Panc1 (cell line): ENCODE measurements around the gene OR5L2. TPM values are rescaled to one million over a fixed set of nuclear protein-coding genes. Genes with fewer than 3 reads are reported as not detected.

ENCODE experiments used
- ATAC-seq: fragments of 200-7000 bp; cut with Tn5 transposase; 2 replicates; pipeline ENCODE4 v1.9.1; 2020; ENCODE audit warnings: mild to moderate bottlenecking, moderate library complexity
- BruUV-seq: library from RNA; stranded (reverse); fragments of 400-500 nt; replicated peaks from 2 replicates; lab custom pipeline; 2021; lab: Mats Ljungman, UMichigan
- CTCF ChIA-PET: fragments of 300-600 bp; sonication (Branson Sonifier 250); formaldehyde crosslinking; loops from one replicate; lab custom pipeline; 2022; ENCODE audit warnings: antibody characterized with exemption; lab: Charles Lee
- POLR2A ChIA-PET: fragments of 300-600 bp; sonication (Branson Sonifier 250); formaldehyde crosslinking; loops from one replicate; lab custom pipeline; 2022; ENCODE audit warnings: antibody characterized with exemption; lab: Charles Lee
- DNase-seq: peaks from one replicate; pipeline ENCODE4 v3.0.0-alpha.2; 2010; ENCODE audit warnings: low read depth, low spot score
- H3K27ac ChIP-seq: 2 replicates; pipeline ENCODE4 v1.5.1; 2011; ENCODE audit warnings: mild to moderate bottlenecking, low read length, inconsistent platforms
- H3K27me3 ChIP-seq: fragments of 200-500 bp; sonication (Bioruptor generic); 2 replicates; pipeline ENCODE4 v1.6.0; 2014; ENCODE audit warnings: low read length, inconsistent platforms; ENCODE audit not compliant: control insufficient read depth, insufficient read depth
- H3K36me3 ChIP-seq: fragments of 200-500 bp; sonication (Bioruptor generic); 2 replicates; pipeline ENCODE4 v1.5.1; 2014; ENCODE audit warnings: inconsistent platforms, mild to moderate bottlenecking, low read length, moderate library complexity; ENCODE audit not compliant: control insufficient read depth, insufficient read depth
- H3K4me1 ChIP-seq: 2 replicates; pipeline ENCODE4 v1.5.1; 2011; ENCODE audit warnings: inconsistent platforms, mild to moderate bottlenecking, low read length, moderate library complexity; ENCODE audit not compliant: control insufficient read depth, insufficient read depth
- H3K4me3 ChIP-seq, 2 experiments: 2 replicates each; pipeline ENCODE4 v1.5.1; 2011 to 2012; ENCODE audit warnings: low read depth in 2 of 2, low read length in 2 of 2, mild to moderate bottlenecking in 2 of 2, inconsistent platforms in 1 of 2, moderate library complexity in 1 of 2
- H3K9me3 ChIP-seq: fragments of 200-500 bp; sonication (Bioruptor generic); 2 replicates; pipeline ENCODE4 v1.5.1; 2014; ENCODE audit warnings: low read depth, mild to moderate bottlenecking, inconsistent platforms, low read length, moderate library complexity; ENCODE audit not compliant: control insufficient read depth, insufficient read depth
- POLR2AphosphoS5 ChIP-seq: IDR thresholded peaks from 2 replicates; pipeline ENCODE4 v1.6.1; 2012; ENCODE audit warnings: mild to moderate bottlenecking, low read depth, low read length, moderate library complexity
- REST ChIP-seq, 2 experiments: IDR thresholded peaks; 2 replicates each; pipeline ENCODE4 v1.6.1; 2011 to 2012; ENCODE audit warnings: low read depth in 2 of 2, control low read depth in 1 of 2, low read length in 1 of 2, mild to moderate bottlenecking in 1 of 2, moderate library complexity in 1 of 2; ENCODE audit not compliant: insufficient read depth in 1 of 2
- SIN3A ChIP-seq: IDR thresholded peaks from 2 replicates; pipeline ENCODE4 v1.6.1; 2012; ENCODE audit warnings: low read depth, mild to moderate bottlenecking, low read length, moderate library complexity, borderline replicate concordance; ENCODE audit not compliant: insufficient read depth
- TCF7L2 ChIP-seq: IDR thresholded peaks from 2 replicates; pipeline ENCODE4 v1.6.1; 2011; ENCODE audit warnings: mild to moderate bottlenecking, low read depth, low read length, inconsistent platforms
- in situ Hi-C: cut with HindIII; loops from 2 replicates; pipeline ENCODE4 v1.10.0; 2016; ENCODE audit warnings: low sequenced_read_pairs, low pct_unique_long_range_greater_than_20kb
- intact Hi-C: fragments of 100-400 bp; cut with micrococcal nuclease; formaldehyde crosslinking; loops from one replicate; pipeline ENCODE4 v1.10.0; 2022; ENCODE audit not compliant: unreplicated experiment
- total RNA-seq: library from RNA; stranded (reverse); gene quantifications from one replicate; pipeline ENCODE4 v1.2.1, GENCODE V29; 2021; ENCODE audit not compliant: unreplicated experiment
- TF ChIP-seq, protein P1 (sequence below): fragments of 450-650 bp; IDR thresholded peaks from 2 replicates; pipeline ENCODE4 v1.5.1; 2017; ENCODE audit warnings: mild to moderate bottlenecking

OR5L2 gene
- total RNA-seq, 1 experiment from 2014 or later, result not detected

DNA sequence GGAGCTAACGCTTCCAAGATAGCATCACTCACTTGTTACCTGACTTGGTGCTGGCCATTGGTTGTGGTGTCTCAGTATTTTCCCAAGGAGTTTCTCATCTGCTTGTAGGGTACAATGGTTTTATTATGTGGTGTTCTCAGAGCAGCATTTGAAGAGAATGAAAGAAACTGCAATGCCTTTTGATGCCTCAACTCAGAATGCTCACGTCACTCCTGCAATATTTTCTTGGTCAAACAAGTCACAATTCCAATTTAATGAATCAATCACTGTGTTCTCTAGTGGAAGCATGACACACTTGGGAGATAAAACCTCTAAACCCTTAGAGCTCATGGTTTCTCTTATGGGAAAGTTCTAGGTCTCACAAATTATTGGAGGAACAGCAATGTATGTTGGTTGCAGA is 33.7 kb upstream of the OR5L2 start:
- in situ Hi-C loops (no loop called here), intact Hi-C loops (no loop called here)
- TF ChIP-seq TCF7L2, result no peak
- no peak for TF ChIP-seq REST (IDR thresholded peaks at IDR 0.05; ENCODE audit: insufficient read depth in 1 of 2, low read depth in 2 of 2, low read length in 1 of 2)
- TF ChIP-seq, protein P1, sequence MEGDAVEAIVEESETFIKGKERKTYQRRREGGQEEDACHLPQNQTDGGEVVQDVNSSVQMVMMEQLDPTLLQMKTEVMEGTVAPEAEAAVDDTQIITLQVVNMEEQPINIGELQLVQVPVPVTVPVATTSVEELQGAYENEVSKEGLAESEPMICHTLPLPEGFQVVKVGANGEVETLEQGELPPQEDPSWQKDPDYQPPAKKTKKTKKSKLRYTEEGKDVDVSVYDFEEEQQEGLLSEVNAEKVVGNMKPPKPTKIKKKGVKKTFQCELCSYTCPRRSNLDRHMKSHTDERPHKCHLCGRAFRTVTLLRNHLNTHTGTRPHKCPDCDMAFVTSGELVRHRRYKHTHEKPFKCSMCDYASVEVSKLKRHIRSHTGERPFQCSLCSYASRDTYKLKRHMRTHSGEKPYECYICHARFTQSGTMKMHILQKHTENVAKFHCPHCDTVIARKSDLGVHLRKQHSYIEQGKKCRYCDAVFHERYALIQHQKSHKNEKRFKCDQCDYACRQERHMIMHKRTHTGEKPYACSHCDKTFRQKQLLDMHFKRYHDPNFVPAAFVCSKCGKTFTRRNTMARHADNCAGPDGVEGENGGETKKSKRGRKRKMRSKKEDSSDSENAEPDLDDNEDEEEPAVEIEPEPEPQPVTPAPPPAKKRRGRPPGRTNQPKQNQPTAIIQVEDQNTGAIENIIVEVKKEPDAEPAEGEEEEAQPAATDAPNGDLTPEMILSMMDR, result no peak
- TF ChIP-seq SIN3A, result no peak
- TF ChIP-seq POLR2AphosphoS5, result no peak
- ChIA-PET POLR2A (no interaction called here), CTCF (no interaction called here)
- Histone ChIP-seq H3K4me1 (no peaks in the 10 kb centered on the region), H3K9me3 (no peaks in the 10 kb centered on the region), H3K36me3 (no peaks in the 10 kb centered on the region), H3K4me3 (no peak overlapping the region), H3K27me3 (no peaks in the 10 kb centered on the region), H3K27ac (no peak overlapping the region)
- ATAC-seq, result no peak
- DNase-seq, result no peak
- BruUV-seq, result no TSS peak

GRCh38 chr11:55795256-55795655 is 31.8 kb upstream of the OR5L2 start, which contains the start of gene OR5D14:
Gene OR5D14 (plus strand): TSS chr11:55795556. CDS start chr11:55795556, 0 bp downstream.
- ChIA-PET CTCF (no interaction called here), POLR2A (no interaction called here)
- Histone ChIP-seq H3K36me3 (no peaks in the 10 kb centered on the region), H3K9me3 (no peaks in the 10 kb centered on the region), H3K4me3 (no peak within 1 kb of the TSS), H3K4me1 (no peaks in the 10 kb centered on the region), H3K27ac (no peak within 1 kb of the TSS), H3K27me3 (no peaks in the 10 kb centered on the region)
- ATAC-seq, result no peak
- no TSS peak for BruUV-seq
- TF ChIP-seq, protein P1, result no peak
- TF ChIP-seq POLR2AphosphoS5 (no peak), TCF7L2 (no peak)
- intact Hi-C loops, result no loop called here
- in situ Hi-C loops, result no loop called here
- DNase-seq, result no peak
